WERI-Rb-1 (cell line): Measurements from ENCODE around the gene BARD1.
"Not testable (repeated sequence)": the region's sequence is repeated elsewhere in the genome, so short reads cannot be mapped to it uniquely, and the experiment has no call there.

Experiments used
- DNase-seq: peaks from one replicate; pipeline ENCODE4 v3.0.0-alpha.2; 2020
- H3K27ac ChIP-seq: fragments of 250-450 bp; sonication (Bioruptor Pico); 2 replicates; pipeline ENCODE4 v1.5.1; 2020; ENCODE audit warnings: mild to moderate bottlenecking, moderate library complexity
- H3K27me3 ChIP-seq: fragments of 250-450 bp; sonication (Bioruptor Pico); 2 replicates; pipeline ENCODE4 v1.5.1; 2021; ENCODE audit warnings: mild to moderate bottlenecking, low read depth, moderate library complexity; ENCODE audit not compliant: insufficient read depth, severe bottlenecking
- H3K36me3 ChIP-seq: fragments of 250-450 bp; sonication (Bioruptor Pico); 2 replicates; pipeline ENCODE4 v1.5.1; 2020; ENCODE audit warnings: mild to moderate bottlenecking, moderate library complexity
- H3K4me3 ChIP-seq: 2 replicates; pipeline ENCODE4 v1.5.1; 2011; ENCODE audit warnings: low read depth, mild to moderate bottlenecking, control low read depth, low read length
- H3K9me3 ChIP-seq: fragments of 250-450 bp; sonication (Bioruptor Pico); 2 replicates; pipeline ENCODE4 v1.5.1; 2021; ENCODE audit warnings: mild to moderate bottlenecking, moderate library complexity; ENCODE audit not compliant: severe bottlenecking
- TF ChIP-seq, protein P1 (sequence below): IDR thresholded peaks from 2 replicates; pipeline ENCODE4 v1.5.1; 2011; ENCODE audit warnings: low read depth, mild to moderate bottlenecking, control low read depth, inconsistent platforms, low read length

The BARD1 gene

DNA sequence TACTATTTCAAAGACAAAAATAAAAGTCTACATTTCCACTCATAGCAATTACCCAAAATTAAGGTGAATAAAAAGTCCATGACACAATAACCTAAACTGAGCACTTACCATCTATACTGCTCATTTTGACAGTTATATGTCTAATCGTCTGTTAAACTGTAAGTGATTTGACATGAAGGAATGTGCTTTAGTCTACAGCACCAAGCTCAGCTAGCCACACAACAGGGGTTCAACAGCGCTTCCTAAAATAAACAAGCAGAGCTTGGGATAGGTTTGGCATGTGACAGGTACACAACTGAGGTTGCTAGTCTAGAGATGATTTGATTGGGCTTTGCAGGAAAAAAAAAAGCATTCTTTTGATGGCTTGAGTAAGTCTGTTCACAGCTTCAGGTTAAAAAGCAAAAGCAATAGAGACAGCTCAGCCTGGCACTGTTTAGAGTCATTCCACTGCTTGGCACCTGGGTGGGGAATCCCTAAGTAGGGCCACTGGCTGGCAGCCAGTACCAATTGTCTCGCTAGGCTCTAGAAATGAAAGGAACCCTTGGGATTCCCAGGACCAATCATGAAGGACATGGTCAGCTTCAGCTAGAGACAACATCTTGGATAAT lies 78.6 kb downstream of the BARD1 start:
- no peaks in the 10 kb centered on the region for H3K27me3 ChIP-seq
- DNase-seq, result no peak
- H3K27ac ChIP-seq, result no peak overlapping the region
- H3K36me3 ChIP-seq, result peaks cover 38% of the 10 kb centered on the region
- no peaks in the 10 kb centered on the region for H3K9me3 ChIP-seq
- TF ChIP-seq, protein P1, sequence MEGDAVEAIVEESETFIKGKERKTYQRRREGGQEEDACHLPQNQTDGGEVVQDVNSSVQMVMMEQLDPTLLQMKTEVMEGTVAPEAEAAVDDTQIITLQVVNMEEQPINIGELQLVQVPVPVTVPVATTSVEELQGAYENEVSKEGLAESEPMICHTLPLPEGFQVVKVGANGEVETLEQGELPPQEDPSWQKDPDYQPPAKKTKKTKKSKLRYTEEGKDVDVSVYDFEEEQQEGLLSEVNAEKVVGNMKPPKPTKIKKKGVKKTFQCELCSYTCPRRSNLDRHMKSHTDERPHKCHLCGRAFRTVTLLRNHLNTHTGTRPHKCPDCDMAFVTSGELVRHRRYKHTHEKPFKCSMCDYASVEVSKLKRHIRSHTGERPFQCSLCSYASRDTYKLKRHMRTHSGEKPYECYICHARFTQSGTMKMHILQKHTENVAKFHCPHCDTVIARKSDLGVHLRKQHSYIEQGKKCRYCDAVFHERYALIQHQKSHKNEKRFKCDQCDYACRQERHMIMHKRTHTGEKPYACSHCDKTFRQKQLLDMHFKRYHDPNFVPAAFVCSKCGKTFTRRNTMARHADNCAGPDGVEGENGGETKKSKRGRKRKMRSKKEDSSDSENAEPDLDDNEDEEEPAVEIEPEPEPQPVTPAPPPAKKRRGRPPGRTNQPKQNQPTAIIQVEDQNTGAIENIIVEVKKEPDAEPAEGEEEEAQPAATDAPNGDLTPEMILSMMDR, result no peak
- H3K4me3 ChIP-seq, result no peak overlapping the region

DNA sequence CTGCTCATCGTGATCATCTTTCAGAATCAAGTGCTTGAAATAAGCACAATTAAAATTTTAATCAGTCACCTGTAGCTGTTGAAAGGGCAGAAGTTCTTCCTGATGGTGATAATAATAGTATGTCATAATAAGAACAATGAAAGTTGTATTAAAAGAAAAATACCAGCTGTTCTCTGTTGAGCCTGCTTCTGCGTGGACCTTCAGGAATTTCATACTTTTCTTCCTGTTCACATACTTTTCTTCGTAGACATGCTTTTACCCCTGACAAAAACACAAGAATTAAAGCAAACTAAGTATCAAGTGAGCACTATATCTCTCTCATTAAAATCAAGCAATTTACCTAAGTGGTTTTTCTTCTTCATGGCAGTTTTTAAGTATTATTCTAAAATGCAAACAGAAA lies 79.2 kb downstream of the BARD1 start:
- no peaks in the 10 kb centered on the region for H3K9me3 ChIP-seq
- DNase-seq, result no peak
- no peaks in the 10 kb centered on the region for H3K27me3 ChIP-seq
- H3K4me3 ChIP-seq, result no peak overlapping the region
- H3K27ac ChIP-seq, result no peak overlapping the region
- H3K36me3 ChIP-seq, result peaks cover 38% of the 10 kb centered on the region
- TF ChIP-seq, protein P1, result no peak

DNA sequence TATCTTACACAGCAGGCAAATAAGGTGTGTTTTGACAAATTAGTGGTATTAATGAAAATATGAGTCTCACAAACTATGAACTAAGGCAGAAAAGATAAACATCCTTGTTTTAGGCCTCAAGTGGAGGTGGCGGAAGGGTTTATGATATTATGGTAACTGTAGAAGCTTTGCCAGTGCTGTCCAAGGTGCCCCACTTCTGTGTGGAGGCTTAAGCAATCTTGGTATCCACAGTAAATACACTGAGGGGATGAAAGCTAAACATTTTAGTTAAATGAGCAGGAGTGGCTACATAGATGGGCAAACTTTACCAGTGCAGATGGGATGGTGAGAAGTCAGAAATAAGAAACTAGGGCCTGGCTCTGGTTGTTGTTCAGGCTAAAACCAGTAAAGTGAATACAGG lies 84.7 kb downstream of the BARD1 start:
- H3K27me3 ChIP-seq, result no peaks in the 10 kb centered on the region
- no peak for DNase-seq
- peaks cover 27% of the 10 kb centered on the region for H3K36me3 ChIP-seq
- H3K27ac ChIP-seq, result no peak overlapping the region
- peaks cover 3% of the 10 kb centered on the region for H3K9me3 ChIP-seq
- no peak overlapping the region for H3K4me3 ChIP-seq
- TF ChIP-seq, protein P1, result no peak

DNA sequence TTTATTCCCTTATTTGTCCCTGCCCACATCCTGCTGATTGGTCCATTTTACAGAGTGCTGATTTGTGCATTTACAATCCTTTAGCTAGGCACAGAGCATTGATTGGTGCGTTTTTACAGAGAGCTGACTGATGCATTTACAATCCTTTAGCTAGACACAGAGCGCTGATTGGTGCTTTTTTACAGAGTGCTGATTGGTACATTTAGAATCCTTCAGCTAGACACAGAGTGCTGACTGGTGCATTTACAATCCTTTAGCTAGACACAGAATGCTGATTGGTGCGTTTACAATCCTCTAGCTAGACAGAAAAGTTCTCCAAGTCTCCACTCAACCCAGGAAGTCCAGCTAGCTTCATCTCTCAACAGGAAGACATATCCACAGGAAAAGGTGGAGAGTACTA lies 91.6 kb downstream of the BARD1 start:
- not testable (repeated sequence) for DNase-seq, H3K27me3 ChIP-seq, H3K4me3 ChIP-seq, H3K36me3 ChIP-seq, H3K27ac ChIP-seq, H3K9me3 ChIP-seq

- no peak overlapping the region for H3K27ac ChIP-seq
- no peak for DNase-seq
- TF ChIP-seq, protein P1, result no peak
- no peak overlapping the region for H3K4me3 ChIP-seq
- H3K36me3 ChIP-seq, result no peaks in the 10 kb centered on the region; the same call in 1 of the 2 replicates
- H3K9me3 ChIP-seq, result peaks cover under 1% of the 10 kb centered on the region
- no peaks in the 10 kb centered on the region for H3K27me3 ChIP-seq
These were observed 92.5 kb downstream of the BARD1 start for GRCh38 chr2:214716811-214717560.

DNA sequence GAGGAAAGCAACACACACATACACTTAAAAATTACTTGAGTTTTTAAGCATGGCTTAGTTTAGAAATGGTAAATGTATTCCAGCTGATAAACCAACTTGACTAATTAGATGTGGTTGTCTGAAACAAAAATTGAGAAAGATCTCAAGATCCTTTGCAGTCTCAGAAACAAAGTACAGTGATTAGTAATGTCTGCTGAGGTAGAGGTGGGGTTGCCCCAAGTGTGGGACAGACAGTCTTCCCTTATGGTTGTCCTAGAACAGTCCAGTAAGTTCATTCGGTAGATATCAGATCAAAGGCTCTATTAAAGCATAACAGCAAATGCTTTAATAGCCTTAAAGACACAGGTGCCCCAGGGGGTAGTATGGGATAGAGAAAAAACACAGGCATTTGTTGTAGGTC lies 94.5 kb downstream of the BARD1 start:
- TF ChIP-seq, protein P1, result no peak
- Histone ChIP-seq H3K27me3 (no peaks in the 10 kb centered on the region), H3K36me3 (no peaks in the 10 kb centered on the region; the same call in 1 of the 2 replicates), H3K4me3 (no peak overlapping the region), H3K27ac (no peak overlapping the region), H3K9me3 (no peaks in the 10 kb centered on the region)
- no peak for DNase-seq
